Karpas-422 (cell line): ENCODE data around the gene MACROD2. TPM values are rescaled to one million over a fixed set of nuclear protein-coding genes. Genes with fewer than 3 reads are reported as not detected.

Experiments
- DNase-seq: peaks from one replicate; pipeline ENCODE4 v3.0.0-alpha.2; 2015
- H2AFZ ChIP-seq: fragments of 200-600 bp; sonication (generic); 2 replicates; pipeline ENCODE4 v1.6.1; 2014; ENCODE audit warnings: antibody characterized with exemption, low read length, mixed read lengths
- H3K27ac ChIP-seq: fragments of 200-600 bp; sonication (generic); 2 replicates; pipeline ENCODE4 v1.5.1; 2014; ENCODE audit warnings: mild to moderate bottlenecking, low read length, moderate library complexity
- H3K27me3 ChIP-seq: fragments of 200-600 bp; sonication (generic); 2 replicates; pipeline ENCODE4 v1.6.1; 2014; ENCODE audit warnings: low read length, mixed read lengths
- H3K36me3 ChIP-seq: fragments of 200-600 bp; sonication (generic); 2 replicates; pipeline ENCODE4 v1.6.1; 2014; ENCODE audit warnings: low read length, mixed read lengths; ENCODE audit not compliant: insufficient read depth
- H3K4me1 ChIP-seq: fragments of 200-600 bp; sonication (generic); 2 replicates; pipeline ENCODE4 v1.6.1; 2014; ENCODE audit warnings: mild to moderate bottlenecking, low read length, mixed read lengths
- H3K4me2 ChIP-seq: fragments of 200-600 bp; sonication (generic); 2 replicates; pipeline ENCODE4 v1.6.1; 2014; ENCODE audit warnings: low read length, low read depth, mild to moderate bottlenecking; ENCODE audit not compliant: poor library complexity, severe bottlenecking
- H3K4me3 ChIP-seq: fragments of 200-600 bp; sonication (generic); 2 replicates; pipeline ENCODE4 v1.5.1; 2014; ENCODE audit warnings: mild to moderate bottlenecking, antibody characterized with exemption, low read length, mixed read lengths
- H3K79me2 ChIP-seq: fragments of 200-600 bp; sonication (generic); 2 replicates; pipeline ENCODE4 v1.6.1; 2014; ENCODE audit warnings: mild to moderate bottlenecking, low read length, mixed read lengths
- H3K9ac ChIP-seq: fragments of 200-600 bp; sonication (generic); 2 replicates; pipeline ENCODE4 v1.6.0; 2014; ENCODE audit warnings: low read length
- H3K9me2 ChIP-seq: fragments of 200-600 bp; sonication (generic), shearing (Covaris generic); replicated peaks from 2 replicates; pipeline ENCODE4 v1.6.0; 2014; ENCODE audit warnings: mild to moderate bottlenecking, low read length, moderate library complexity; ENCODE audit not compliant: insufficient read depth
- H3K9me3 ChIP-seq: fragments of 300-700, 200-600 bp; sonication (generic); 2 replicates; pipeline ENCODE4 v1.6.1; 2014; ENCODE audit warnings: low read length, mixed read lengths
- H4K20me1 ChIP-seq: fragments of 200-600 bp; sonication (generic); 2 replicates; pipeline ENCODE4 v1.6.1; 2014; ENCODE audit warnings: mild to moderate bottlenecking, antibody characterized with exemption, low read length, low read depth; ENCODE audit not compliant: insufficient read depth
- total RNA-seq: library from RNA; depleted of rRNA; stranded (reverse); fragments of >200 nt; shearing (Covaris generic); gene quantifications from 2 replicates; pipeline ENCODE4 v1.2.3, GENCODE V29; 2014; ENCODE audit warnings: low replicate concordance

Gene MACROD2
- total RNA-seq, 1 experiment from 2014 or later = 0.15 TPM

DNA sequence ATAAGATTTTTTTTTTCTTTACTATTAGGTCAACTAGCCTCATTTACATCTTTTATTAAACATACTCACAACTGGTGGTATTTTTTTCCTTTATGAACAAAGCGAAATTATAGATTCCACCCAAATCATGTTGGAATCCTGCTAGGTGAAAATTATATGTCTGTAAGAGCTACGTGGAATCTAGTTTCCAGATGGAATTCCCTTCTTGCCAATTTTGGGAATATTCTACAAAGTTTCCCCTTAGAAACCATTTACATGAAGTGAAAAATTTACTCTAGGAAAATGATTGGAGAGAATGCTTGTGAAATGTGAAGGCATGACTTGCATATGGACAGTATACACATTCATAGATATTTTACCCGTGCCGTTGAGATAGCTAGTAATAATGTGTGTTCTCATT, 1466.6 kb downstream of the MACROD2 start:
- no peaks in the 10 kb centered on the region for H3K9me3 ChIP-seq
- DNase-seq = no peak
- H3K9ac ChIP-seq = no peak overlapping the region
- H3K27ac ChIP-seq = no peak overlapping the region
- no peak overlapping the region for H3K4me2 ChIP-seq
- no peak overlapping the region for H2AFZ ChIP-seq
- no peaks in the 10 kb centered on the region for H3K4me1 ChIP-seq
- no peaks in the 10 kb centered on the region for H3K36me3 ChIP-seq
- H4K20me1 ChIP-seq = no peaks in the 10 kb centered on the region
- no peak overlapping the region for H3K4me3 ChIP-seq
- no peaks in the 10 kb centered on the region for H3K79me2 ChIP-seq
- H3K9me2 ChIP-seq = no peaks in the 10 kb centered on the region
- H3K27me3 ChIP-seq = no peaks in the 10 kb centered on the region

DNA sequence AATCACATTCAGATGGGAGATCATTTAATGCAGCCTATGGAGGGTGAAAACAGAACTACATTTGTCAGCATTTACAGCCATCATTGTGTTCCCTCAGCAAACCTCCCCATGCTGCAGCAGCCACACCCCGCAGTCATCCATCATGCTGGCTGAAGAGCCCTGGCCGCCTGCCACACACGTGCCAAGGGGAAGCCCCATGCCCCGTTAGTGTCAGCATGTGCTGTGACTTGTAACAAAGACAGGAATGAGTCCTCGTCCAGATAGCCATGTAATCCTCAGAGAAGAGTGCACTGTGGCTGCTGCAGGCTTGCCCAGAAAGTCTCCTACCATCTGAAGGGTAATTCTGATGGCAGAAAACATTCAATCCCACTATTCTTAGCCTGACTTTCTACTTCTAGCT, 1480.2 kb downstream of the MACROD2 start:
- H3K9me2 ChIP-seq = no peaks in the 10 kb centered on the region
- no peak overlapping the region for H3K4me3 ChIP-seq
- H3K4me1 ChIP-seq = peaks cover 3% of the 10 kb centered on the region; the same call in 1 of the 2 replicates
- H3K9me3 ChIP-seq = no peaks in the 10 kb centered on the region
- H3K9ac ChIP-seq = no peak overlapping the region
- H3K36me3 ChIP-seq = no peaks in the 10 kb centered on the region
- H3K27ac ChIP-seq = no peak overlapping the region
- no peaks in the 10 kb centered on the region for H4K20me1 ChIP-seq
- no peak for DNase-seq
- no peaks in the 10 kb centered on the region for H3K27me3 ChIP-seq
- H3K79me2 ChIP-seq = no peaks in the 10 kb centered on the region
- H3K4me2 ChIP-seq = no peak overlapping the region
- no peak overlapping the region for H2AFZ ChIP-seq

GRCh38 chr20:15476186-15476585, 1480.9 kb downstream of the MACROD2 start:
- H3K9ac ChIP-seq = no peak overlapping the region
- no peaks in the 10 kb centered on the region for H4K20me1 ChIP-seq
- H3K9me2 ChIP-seq = no peaks in the 10 kb centered on the region
- H3K4me3 ChIP-seq = no peak overlapping the region
- H3K36me3 ChIP-seq = no peaks in the 10 kb centered on the region
- H2AFZ ChIP-seq = no peak overlapping the region
- no peak overlapping the region for H3K4me2 ChIP-seq
- H3K27me3 ChIP-seq = no peaks in the 10 kb centered on the region
- no peaks in the 10 kb centered on the region for H3K9me3 ChIP-seq
- DNase-seq = no peak
- peaks cover 3% of the 10 kb centered on the region; the same call in 1 of the 2 replicates for H3K4me1 ChIP-seq
- H3K27ac ChIP-seq = no peak overlapping the region
- no peaks in the 10 kb centered on the region for H3K79me2 ChIP-seq

GRCh38 chr20:15476781-15477180, 1481.5 kb downstream of the MACROD2 start:
- Histone ChIP-seq H3K9me3 (no peaks in the 10 kb centered on the region), H3K9ac (no peak overlapping the region), H3K27me3 (no peaks in the 10 kb centered on the region), H4K20me1 (no peaks in the 10 kb centered on the region), H3K4me1 (peaks cover 3% of the 10 kb centered on the region; the same call in 1 of the 2 replicates), H3K9me2 (no peaks in the 10 kb centered on the region), H3K4me3 (no peak overlapping the region), H2AFZ (no peak overlapping the region), H3K4me2 (no peak overlapping the region), H3K27ac (no peak overlapping the region), H3K79me2 (no peaks in the 10 kb centered on the region), H3K36me3 (no peaks in the 10 kb centered on the region)
- no peak for DNase-seq

DNA sequence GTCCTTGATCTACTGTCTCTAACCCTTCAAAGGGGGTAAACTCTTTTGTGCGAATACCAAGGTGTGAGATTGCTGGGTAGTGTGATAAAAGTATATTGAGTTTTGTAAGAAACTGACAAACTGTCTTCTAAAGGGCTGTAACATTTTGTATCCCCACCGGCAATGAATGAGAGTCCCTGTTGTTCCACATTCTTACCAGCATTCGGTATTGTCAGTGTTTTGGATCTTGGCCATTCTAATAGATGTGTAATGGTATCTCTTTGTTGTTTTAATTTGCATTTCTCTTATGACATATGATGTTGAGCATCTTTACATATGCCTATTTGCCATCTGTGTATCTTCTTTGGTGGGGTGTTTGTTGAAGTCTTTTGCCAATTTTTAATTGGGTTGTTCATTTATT, 1487.2 kb downstream of the MACROD2 start:
- no peaks in the 10 kb centered on the region for H3K27me3 ChIP-seq
- no peaks in the 10 kb centered on the region for H3K36me3 ChIP-seq
- DNase-seq = no peak
- no peak overlapping the region for H2AFZ ChIP-seq
- H3K79me2 ChIP-seq = no peaks in the 10 kb centered on the region
- no peaks in the 10 kb centered on the region for H3K9me2 ChIP-seq
- H3K4me3 ChIP-seq = no peak overlapping the region
- no peaks in the 10 kb centered on the region for H3K4me1 ChIP-seq
- H4K20me1 ChIP-seq = no peaks in the 10 kb centered on the region
- no peak overlapping the region for H3K9ac ChIP-seq
- H3K27ac ChIP-seq = no peak overlapping the region
- no peaks in the 10 kb centered on the region for H3K9me3 ChIP-seq
- no peak overlapping the region for H3K4me2 ChIP-seq

- H3K4me2 ChIP-seq = no peak overlapping the region
- H3K9me3 ChIP-seq = no peaks in the 10 kb centered on the region
- H3K9me2 ChIP-seq = no peaks in the 10 kb centered on the region
- H3K79me2 ChIP-seq = no peaks in the 10 kb centered on the region
- no peak for DNase-seq
- H3K4me3 ChIP-seq = no peak overlapping the region
- no peaks in the 10 kb centered on the region for H3K27me3 ChIP-seq
- H4K20me1 ChIP-seq = no peaks in the 10 kb centered on the region
- H3K27ac ChIP-seq = no peak overlapping the region
- H3K4me1 ChIP-seq = no peaks in the 10 kb centered on the region
- H3K9ac ChIP-seq = no peak overlapping the region
- no peak overlapping the region for H2AFZ ChIP-seq
- H3K36me3 ChIP-seq = no peaks in the 10 kb centered on the region
Observed at GRCh38 chr20:15485519-15485918, 1490.2 kb downstream of the MACROD2 start.

GRCh38 chr20:15487030-15487429, 1491.7 kb downstream of the MACROD2 start:
- Histone ChIP-seq H3K79me2 (no peaks in the 10 kb centered on the region), H3K9me3 (no peaks in the 10 kb centered on the region), H3K9me2 (no peaks in the 10 kb centered on the region), H2AFZ (no peak overlapping the region), H3K27ac (no peak overlapping the region), H3K4me1 (no peaks in the 10 kb centered on the region), H4K20me1 (no peaks in the 10 kb centered on the region), H3K4me3 (no peak overlapping the region), H3K27me3 (no peaks in the 10 kb centered on the region), H3K9ac (no peak overlapping the region), H3K36me3 (no peaks in the 10 kb centered on the region), H3K4me2 (no peak overlapping the region)
- DNase-seq = no peak

GRCh38 chr20:15487682-15488081, 1492.4 kb downstream of the MACROD2 start:
- DNase-seq = no peak
- no peak overlapping the region for H3K4me3 ChIP-seq
- no peaks in the 10 kb centered on the region for H3K79me2 ChIP-seq
- H3K9ac ChIP-seq = no peak overlapping the region
- H3K27ac ChIP-seq = no peak overlapping the region
- H3K4me1 ChIP-seq = no peaks in the 10 kb centered on the region
- no peak overlapping the region for H2AFZ ChIP-seq
- no peak overlapping the region for H3K4me2 ChIP-seq
- no peaks in the 10 kb centered on the region for H4K20me1 ChIP-seq
- H3K9me2 ChIP-seq = no peaks in the 10 kb centered on the region
- no peaks in the 10 kb centered on the region for H3K27me3 ChIP-seq
- H3K9me3 ChIP-seq = no peaks in the 10 kb centered on the region
- H3K36me3 ChIP-seq = no peaks in the 10 kb centered on the region

GRCh38 chr20:15491575-15491974, 1496.3 kb downstream of the MACROD2 start:
- H3K36me3 ChIP-seq = no peaks in the 10 kb centered on the region

More at GRCh38 chr20:15491575-15491974, 1496.3 kb downstream of the MACROD2 start:
- H3K27ac ChIP-seq = no peak overlapping the region
- H3K4me2 ChIP-seq = no peak overlapping the region
- no peaks in the 10 kb centered on the region for H3K9me3 ChIP-seq
- H4K20me1 ChIP-seq = no peaks in the 10 kb centered on the region
- H3K9ac ChIP-seq = no peak overlapping the region
- peak; percentile 63 for DNase-seq
- no peaks in the 10 kb centered on the region for H3K79me2 ChIP-seq
- no peaks in the 10 kb centered on the region for H3K27me3 ChIP-seq
- H2AFZ ChIP-seq = no peak overlapping the region
- H3K9me2 ChIP-seq = no peaks in the 10 kb centered on the region
- no peak overlapping the region for H3K4me3 ChIP-seq
- H3K4me1 ChIP-seq = no peaks in the 10 kb centered on the region
